G401.6 (cell line): ENCODE measurements around the gene IFIT1B.
"Not testable (repeated sequence)": the region's sequence is repeated elsewhere in the genome, so short reads cannot be mapped to it uniquely, and the experiment has no call there.

Experiments
- FAIRE-seq: peaks from 2 replicates; lab custom pipeline; 2012; peaks lifted over from hg19 to GRCh38; lab: Jason Lieb, UNC

Gene IFIT1B

DNA sequence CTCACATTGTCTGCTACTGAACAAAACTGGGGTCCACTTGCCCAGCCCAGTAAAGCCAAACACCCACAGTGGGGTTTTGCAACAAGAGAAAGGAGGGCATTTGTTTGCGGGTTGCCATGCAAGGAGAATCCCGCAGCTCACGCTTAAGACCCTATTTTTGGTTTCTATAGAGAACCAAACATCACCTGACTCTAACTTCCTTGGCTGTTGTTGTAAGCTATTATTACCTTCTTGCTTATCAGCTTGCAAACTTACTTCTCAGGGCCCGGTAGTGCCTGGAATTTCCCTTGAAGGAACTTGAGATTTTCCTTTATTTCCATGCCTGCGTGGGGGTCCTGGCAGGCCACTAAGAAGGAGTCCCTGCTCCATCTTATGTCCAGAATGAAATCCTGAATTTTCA lies 29.4 kb upstream of the IFIT1B start:
- FAIRE-seq: no peak

DNA sequence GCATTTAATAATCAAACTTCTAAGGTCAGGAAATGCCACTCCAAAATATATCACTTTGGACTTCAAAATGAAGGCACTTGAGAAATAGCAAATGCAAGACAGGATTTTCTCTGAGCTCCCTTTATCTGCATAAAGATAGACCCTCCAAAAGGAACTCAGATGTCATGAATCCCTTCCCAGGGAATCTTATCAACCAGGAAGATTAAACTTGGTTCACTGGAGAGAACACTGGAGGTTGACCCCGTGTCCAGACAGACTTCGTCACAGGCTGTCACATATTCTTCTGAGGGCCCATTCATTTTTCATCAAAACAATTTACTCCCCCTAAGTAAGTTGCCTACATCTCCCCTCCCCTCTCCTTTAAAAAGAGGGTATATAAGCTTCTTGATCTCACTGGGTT lies 28.9 kb upstream of the IFIT1B start:
- FAIRE-seq: no peak

DNA sequence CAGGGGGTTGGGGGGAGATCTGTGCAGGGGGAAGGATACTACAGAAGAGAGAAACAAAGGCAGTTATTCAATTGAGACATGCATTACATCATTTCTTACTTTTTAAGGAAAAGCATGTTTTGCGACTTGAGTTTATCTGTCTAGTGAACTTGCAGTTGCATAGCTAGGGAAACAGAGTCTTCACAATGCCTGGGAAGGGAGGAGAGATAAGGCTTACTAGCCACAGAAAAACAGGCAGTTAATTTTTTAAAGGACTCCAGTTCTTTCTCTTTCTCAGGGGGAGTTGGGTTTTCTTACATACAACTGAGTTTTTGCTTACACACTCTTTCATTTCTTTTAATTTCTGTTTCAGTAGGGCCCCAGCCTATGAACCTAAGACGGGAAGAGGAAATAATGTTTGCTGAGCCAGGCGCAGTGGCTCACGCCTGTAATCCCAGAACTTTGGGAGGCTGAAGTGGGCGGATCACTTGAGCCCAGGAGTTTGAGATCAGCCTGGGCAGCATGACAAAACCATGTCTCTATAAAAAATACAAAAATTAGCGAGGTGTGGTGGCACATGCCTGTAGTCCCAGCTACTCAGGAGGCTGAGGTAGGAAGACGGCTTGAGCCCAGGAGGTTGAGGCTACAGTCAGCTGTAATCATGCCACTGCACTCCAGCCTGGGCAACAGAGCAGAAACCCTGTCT lies 27.1 kb upstream of the IFIT1B start:
- FAIRE-seq: not testable (repeated sequence)

DNA sequence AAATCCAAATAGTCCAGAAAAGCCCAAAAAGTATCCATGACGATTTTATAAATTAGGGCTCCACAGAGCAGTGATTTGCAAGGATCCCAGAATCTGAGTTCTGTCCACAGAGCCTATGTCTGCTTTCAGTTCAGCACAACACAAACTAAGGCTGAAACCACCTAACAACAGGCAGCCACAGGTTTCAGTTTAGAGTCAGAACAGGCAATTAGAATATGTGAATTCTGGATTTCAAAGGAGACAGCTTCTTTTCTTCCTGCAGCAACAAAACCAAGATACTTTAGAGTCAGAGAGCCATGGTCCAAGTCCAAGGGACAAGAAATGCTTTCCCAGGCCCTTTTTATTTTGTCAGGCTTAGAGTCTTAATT lies 26.5 kb upstream of the IFIT1B start:
- no peak for FAIRE-seq

DNA sequence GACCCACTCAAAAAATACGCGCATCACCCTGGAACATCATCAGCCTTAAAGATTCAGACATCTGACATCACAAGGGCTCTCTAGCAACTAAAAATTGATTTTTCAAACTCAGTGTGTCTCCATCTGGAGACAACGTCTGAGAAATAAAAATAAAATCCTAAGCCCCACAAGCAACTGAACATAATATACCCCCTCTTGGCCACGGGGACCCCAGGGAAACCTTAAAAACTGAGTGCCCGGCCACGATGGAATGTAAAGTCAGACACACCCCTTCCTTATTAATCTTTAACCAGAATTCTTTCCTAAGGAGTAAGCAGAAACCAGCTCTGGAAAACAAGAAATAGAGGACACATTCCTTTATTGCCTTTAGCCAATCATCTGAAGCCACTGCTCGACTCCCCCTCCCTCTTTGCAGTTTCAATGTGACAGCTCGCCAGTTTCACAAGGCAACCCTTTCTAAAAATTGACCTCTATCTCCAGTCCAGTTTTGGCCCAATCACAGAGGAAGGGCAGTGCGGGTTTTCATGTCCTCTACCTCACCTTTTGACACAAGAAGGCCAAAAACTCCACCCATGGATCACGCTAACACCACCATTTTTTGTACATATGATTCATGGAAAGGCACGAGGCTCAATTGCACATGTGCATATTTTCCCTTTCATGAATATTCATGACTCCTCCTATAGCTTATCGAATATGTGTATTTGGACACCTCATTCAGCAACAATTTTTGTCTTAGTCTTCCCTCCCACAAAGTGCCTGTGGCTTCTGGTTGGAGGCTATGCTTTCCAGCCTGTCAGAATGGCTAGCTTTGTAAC lies 25.9 kb upstream of the IFIT1B start:
- FAIRE-seq: no peak

DNA sequence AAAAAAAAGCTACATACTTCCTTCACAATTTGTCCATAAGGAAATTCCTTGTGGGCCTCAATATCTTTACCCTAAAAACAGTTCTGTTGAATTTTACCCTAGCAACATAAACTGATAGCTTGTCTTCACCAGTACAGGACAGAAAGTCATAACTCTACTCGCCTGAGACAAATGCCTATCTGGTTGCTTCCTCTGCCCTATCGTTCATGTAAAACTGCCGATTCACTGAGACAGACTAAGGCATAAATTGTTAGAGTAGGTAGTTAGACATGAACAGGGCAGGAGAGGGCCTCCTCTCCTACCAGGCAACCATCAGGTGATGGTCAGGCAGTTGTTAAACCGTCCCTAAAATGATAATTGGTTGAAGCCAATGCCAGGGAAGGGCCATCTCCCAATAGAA lies 25.1 kb upstream of the IFIT1B start:
- no peak for FAIRE-seq

DNA sequence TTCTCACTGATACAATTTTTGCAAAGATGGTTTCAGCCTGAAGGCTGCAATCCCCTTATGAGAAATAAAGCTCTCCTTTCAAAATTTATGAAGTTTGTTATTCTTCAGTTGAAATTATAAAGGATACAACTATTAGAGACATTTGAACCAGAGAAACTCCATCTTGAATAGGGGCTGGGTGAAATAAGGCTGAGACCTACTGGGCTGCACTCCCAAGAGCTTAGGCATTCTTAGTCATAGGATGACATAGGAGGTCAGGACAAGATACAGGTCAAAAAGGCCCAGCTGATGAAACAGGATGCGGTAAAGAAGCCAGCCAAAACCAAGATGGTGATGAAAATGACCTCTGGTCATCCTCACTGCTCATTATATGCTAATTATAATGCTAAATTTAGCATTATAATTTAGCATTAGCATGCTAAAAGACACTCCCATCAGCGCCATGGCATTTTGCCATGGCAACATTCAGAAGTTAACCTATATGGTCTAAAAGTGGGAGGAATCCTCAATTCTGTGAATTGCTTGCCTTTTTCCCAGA lies 22.4 kb upstream of the IFIT1B start:
- FAIRE-seq: no peak

DNA sequence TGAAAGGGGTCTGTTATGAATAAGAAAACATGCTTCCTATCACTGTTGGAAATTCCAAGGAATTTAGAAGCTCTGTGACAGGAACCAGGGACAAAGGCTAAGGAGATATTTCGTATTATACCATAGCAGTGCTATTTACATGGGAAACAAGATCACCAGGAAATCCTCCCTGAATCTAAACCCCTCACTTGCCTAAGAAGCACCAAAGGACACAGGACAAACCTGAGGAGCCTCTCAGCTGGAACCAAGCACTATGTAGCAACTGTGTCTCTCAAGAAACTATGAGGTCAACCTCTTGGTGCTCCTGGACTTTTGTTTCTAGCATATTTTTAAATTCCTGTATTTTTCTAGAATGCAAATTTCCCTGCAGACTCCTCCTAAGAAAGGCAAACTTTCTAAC lies 20.8 kb upstream of the IFIT1B start:
- FAIRE-seq: no peak

DNA sequence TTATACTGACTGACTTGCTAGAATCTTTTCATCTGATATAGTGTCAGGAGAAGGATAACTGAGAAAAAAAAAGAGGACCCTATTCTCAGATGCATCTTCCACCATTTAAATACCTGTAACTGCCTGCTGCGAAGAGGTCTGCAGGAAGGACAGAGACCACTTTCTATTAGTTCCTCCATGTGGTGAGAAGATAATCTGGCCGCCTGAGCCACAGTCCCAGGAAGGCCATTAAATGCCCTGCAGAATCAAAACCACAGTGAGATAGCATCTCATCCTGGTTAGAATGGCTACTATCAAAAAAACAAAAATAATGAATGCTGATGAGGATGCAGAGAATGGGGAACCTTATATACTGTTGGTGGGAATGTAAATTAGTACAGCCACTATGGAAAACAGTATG lies 19.9 kb upstream of the IFIT1B start:
- FAIRE-seq: no peak

DNA sequence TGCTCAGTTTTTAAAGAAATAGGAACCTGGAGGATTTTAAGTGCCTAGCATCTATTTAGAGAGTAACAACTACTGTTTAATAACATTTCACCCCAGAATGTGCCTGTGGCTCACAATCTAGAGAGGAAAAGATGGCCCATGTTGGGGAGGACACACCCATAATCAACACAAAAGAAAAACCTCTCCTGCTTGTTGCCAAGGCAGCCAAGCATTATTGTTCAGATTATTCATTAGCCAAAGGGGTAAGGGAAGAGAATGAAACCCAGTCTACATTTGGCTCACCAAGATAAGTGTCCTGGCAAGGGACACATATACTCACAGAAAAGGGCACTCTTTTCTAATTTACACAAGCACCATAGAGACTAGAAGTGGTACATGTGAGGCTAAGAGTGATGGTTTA lies 17.7 kb upstream of the IFIT1B start:
- FAIRE-seq: no peak

DNA sequence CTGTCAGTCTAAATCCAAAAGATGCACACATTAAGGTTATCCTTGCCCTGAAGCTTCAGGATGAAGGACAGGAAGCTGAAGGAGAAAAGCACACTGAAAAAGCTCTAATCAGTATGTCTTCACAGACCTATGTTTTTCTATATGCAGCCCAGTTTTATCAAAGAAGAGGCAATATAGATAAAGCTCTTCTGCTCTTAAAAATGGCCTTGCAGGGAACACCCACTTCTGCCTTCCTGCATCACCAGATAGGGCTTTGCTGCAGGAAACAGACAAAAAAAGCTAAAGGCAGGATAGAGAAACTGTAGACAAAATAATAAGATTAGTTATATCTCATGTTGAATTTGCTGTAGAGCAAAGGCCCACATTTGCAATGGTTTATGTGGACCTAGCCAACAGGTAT lies 14.9 kb upstream of the IFIT1B start:
- FAIRE-seq: no peak

DNA sequence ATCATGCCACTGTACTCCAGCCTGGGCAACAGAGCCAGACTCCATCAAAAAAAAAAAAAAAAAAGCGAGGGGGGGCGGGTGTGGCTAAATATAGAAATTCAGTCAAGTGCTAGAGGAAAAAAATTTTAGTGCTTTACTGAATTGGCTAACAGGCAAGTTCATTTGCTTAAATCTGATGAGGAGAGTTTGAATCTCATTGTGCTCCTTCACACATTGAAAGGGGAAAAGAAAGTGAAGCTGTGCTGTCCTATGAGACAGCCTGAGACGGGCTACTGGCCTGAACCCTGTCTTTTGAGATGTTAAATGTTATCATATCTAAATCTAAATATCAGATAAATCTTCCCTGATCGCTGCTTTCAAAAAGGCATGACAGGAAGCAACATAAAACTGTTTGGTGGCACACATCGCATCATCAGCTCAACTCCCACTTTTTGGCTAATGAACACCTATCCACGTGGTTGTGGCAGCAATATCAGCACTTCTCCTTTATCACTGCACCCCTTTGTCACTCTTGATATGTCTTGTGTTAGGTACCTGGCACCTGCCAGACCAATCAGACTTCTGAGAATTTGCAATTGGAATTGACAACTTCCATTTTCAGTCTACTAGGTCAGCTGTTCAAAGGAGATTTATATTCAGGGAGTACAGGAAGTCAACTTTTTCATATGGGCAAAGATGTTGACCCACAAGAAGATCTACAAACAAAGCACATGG lies 14.0 kb upstream of the IFIT1B start:
- no peak for FAIRE-seq

DNA sequence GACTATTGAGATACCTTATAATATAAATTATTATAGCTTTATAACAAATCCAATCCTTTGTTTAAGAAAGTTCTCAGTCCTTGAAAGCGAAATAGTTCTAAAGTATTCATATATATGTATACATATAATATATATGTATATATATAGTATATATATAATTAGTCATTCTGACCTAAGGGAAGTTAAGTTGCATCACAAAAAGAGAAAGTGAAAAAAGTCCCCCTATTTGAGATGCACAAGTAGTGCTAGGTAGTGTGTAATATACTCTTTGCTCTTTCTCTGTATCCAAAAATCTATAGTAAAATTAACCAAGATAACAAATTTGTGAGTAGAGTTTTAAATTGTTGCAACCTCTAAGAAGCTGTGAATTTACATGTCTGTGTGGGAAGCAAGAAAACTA lies 13.3 kb upstream of the IFIT1B start:
- FAIRE-seq: no peak

DNA sequence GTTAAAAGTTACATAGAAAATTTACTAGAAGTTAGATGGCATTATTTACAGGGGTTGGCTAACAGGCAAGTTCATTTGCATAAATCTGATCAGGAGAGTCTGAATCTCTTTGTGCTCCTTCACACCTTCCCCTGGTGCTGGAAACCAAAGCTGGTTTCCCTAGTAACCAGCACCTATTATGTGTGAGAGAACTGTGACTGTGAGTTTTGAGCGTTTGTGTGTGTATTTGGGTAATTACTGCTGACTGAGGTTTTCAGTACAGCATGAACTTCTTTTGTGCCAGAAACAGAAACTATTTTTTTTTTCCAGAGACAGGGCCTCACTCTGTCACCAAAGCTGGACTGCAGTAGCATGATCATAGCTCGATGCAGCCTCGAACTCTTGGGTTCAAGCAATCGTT lies 10.3 kb upstream of the IFIT1B start:
- no peak for FAIRE-seq

DNA sequence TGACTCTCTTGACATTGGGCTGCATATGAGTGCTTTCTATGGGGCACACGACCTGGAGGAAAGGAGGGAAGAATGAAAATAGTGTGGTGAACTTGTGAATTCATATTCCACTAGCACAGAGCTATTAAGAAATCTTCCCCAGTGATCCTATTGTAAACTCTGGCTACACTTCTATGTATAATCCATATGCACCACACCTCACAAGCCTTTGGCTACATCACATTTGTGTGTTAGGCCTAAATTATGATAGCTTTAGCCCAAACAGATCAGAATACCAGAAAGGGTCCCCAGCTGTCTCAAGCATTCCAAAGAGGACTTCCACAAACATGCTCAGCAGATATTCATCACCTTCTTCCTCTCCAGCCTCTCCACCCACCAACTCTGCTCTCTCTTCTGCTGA lies 9.7 kb upstream of the IFIT1B start:
- no peak for FAIRE-seq

DNA sequence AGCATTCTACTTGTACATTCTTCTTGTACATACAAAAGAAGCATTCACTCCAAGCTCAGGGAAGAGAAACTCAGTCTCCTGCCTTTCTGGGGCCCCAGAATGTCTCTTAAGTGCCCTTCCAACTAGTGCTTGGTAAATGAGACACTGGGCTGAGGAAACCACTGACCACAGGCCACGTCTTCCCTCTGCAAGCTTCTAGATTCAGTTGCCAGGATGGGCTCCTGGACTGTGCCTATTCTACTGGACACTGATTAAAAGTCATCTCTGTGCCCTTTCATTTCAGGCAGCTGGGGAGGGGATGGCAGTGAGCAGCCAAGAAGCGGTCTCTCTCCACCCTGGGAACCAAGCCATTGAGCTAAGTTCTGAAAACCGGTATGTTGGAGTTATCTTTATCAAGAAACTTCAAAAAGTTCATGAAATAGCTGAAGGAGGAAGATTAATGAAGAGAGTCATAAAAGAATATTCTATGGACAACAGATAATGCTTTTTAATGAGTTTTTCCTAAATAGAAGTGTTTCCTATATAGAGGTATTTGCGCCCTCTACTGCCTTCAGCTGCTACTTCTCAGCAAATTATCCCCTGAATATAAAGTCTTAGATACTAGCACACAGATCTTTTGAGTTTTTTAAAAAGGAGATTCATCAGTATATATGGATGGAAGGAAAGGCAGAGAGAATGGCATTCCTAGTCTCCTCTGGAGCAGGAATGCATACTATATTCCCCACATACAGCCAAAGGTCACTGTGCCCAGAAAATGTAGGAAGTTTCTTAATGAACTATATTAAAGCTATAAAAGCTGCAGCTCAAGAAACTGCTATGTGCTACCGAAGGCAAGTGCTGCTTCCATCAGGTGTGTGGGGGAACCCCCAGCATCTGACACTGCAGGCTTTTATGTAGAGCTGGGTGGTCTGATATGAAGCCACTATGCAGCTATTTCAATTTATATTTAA lies 8.4 kb upstream of the IFIT1B start:
- FAIRE-seq: no peak

DNA sequence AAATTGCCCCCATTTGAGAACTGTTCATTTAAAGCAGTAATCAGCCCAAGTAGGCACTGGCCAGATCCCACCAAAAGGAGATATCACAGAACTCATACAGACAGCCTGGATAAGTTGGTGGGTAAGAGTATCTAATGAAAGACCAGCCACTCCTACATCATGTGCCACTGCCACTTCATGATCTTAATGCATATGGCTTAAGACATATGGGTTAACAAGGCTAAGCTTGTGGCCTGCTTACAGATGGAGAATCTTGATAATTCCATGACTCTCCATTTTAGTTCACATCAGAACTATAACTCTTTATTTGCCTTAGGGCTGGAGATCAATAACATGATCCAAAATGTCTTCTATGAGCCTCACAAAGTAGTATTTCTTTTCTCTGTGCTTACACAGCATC lies 6.8 kb upstream of the IFIT1B start:
- FAIRE-seq: no peak

DNA sequence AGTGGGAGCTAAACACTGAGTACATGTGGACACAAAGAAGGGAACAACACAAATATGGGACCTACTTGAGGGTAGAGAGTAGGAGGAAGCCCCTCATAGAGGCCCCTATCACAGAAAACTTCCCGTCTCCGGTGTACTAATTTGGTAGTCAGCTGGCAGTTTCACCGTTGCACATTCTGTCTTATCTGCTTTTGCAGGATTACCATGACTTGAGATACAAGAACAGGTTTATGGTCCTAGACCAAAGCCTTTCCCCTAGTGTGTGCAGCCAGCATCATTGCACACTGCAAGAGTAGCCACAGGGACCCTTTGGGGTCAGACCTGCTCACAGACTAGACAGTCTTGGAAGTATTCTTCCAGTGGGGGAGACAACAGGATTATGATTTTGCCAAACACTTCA lies 5.9 kb upstream of the IFIT1B start:
- no peak for FAIRE-seq

DNA sequence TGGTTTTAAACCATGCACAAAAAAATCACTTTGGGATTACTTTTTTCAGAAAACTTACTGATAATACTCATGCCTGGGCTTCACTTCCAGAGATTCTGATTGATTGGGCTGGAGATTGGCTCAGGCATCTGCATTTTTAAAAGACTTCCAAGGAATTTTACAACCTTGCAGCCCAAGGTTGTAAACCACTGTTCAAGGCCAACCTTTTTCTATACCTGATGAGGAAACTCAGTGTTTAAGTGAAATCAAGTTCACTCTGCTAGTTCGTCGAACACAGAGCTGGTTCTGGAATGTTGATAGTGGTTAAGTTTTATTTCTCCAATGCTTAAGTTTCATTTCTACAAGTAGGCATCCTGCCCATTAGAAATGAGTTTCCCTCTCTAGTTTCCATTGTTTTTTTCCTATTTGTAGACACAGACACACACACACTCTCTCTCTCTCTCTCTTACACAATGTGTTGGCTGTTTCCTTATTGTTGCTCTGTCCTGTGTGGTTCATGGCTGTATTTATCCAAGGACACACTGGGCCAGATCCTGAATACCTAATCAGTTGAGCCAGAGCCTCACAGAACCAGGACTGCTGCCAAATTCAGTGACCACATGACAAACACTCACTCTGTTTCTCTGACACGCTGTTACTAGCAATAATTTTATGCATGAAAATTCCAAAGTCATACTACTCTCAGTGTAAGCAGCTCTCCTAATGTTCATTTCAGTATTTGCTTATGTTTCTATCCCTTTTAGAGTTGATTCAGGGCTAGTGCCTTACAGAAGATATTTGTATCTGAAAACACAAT lies 3.7 kb upstream of the IFIT1B start:
- FAIRE-seq: no peak

DNA sequence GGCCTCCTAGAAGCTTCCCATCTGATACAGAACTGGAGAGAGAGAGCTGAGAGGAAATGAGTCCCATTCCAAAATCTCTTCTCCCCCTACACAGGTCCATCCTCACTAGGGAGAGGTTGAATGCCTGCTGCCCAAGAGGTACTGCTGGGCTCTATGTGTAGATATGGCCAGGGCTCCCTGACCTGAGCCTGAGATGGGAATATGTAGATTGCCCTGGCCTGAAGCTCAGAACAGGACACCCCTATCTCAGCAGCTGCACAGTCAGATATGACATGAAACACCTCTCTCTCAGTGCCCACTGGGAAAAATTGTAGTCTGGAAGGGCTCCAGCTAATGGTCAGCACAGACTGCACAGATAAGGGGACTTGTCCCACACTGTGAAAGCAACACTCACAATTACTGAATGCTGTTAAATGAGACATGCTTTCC lies 3.1 kb upstream of the IFIT1B start:
- no peak for FAIRE-seq

DNA sequence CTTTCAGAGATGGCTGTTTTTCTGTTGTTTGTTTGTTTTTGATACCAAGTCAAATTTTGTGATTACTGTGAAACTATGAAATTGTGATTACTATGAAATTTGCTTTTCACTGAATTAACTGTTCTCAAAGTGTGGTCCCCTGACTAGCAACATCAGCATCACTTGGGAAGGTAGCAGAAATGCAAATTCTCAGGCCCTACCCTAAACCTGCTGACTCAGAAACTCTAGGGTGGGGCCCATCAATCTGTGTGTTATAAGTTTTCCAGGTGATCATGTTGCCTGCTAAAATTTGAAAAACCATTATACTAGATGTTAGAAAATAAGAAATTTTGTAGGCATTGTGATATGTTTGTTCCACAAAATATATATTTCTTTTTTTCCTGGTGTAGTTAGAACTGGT lies 1.2 kb downstream of the IFIT1B start:
- no peak for FAIRE-seq
